SK-N-SH (cell line): ENCODE data around the gene CD300A. TPM values are rescaled to one million over a fixed set of nuclear protein-coding genes. Genes with fewer than 3 reads are reported as not detected.

ENCODE experiments used
- CTCF ChIA-PET: fragments of 300-600, 350-600 bp; formaldehyde crosslinking; extraction: SDS; loops from one replicate; lab custom pipeline; 2021; lab: Yijun Ruan, JAX
- POLR2A ChIA-PET: fragments of 350-600 bp; sonication (Branson Sonifier 250); formaldehyde crosslinking; extraction: SDS; loops from one replicate; lab custom pipeline; 2020; ENCODE audit warnings: antibody characterized with exemption, inconsistent platforms; lab: Yijun Ruan, JAX
- DNase-seq: peaks from one replicate; pipeline ENCODE4 v3.0.0; 2012
- H2AFZ ChIP-seq: fragments of 200-600 bp; sonication (generic); 2 replicates; pipeline ENCODE4 v1.8.1; 2016; ENCODE audit warnings: antibody characterized with exemption, mild to moderate bottlenecking, low read depth
- H3F3A ChIP-seq: fragments of 200-600 bp; sonication (generic); replicated peaks from 2 replicates; pipeline ENCODE3; 2016; ENCODE audit warnings: antibody characterized with exemption, mild to moderate bottlenecking; ENCODE audit not compliant: insufficient read depth
- H3K27ac ChIP-seq, 2 experiments: fragments of 200-500 bp in 1 of 2; fragments of 200-600 bp in 1 of 2; sonication (Bioruptor generic) in 1 of 2; sonication (generic), shearing (Covaris generic) in 1 of 2; 2 replicates each; pipeline versions ENCODE4 v1.5.1 to v1.6.1; 2014 to 2016; ENCODE audit warnings: low read depth in 2 of 2, inconsistent platforms in 1 of 2, low read length in 1 of 2, mild to moderate bottlenecking in 1 of 2, mixed read lengths in 1 of 2
- H3K27me3 ChIP-seq: fragments of 200-600 bp; sonication (generic), shearing (Covaris generic); 2 replicates; pipeline ENCODE4 v1.6.1; 2016; ENCODE audit warnings: mixed run types; ENCODE audit not compliant: insufficient read depth
- H3K36me3 ChIP-seq, 2 experiments: fragments of 200-500 bp in 1 of 2; fragments of 200-600 bp in 1 of 2; sonication (Bioruptor generic) in 1 of 2; sonication (generic) in 1 of 2; replicated peaks in 1 of 2; 2 replicates each; pipeline versions ENCODE3 to v1.5.1; 2014 to 2016; ENCODE audit warnings: low read length in 1 of 2, mild to moderate bottlenecking in 1 of 2; ENCODE audit not compliant: insufficient read depth in 2 of 2, control insufficient read depth in 1 of 2
- H3K4me1 ChIP-seq, 2 experiments: fragments of 200-500 bp in 1 of 2; fragments of 200-600 bp in 1 of 2; sonication (Bioruptor generic) in 1 of 2; sonication (generic), shearing (Covaris generic) in 1 of 2; 2 replicates each; pipeline versions ENCODE4 v1.5.1 to v1.6.1; 2014 to 2016; ENCODE audit warnings: low read depth in 1 of 2, low read length in 1 of 2, mixed run types in 1 of 2; ENCODE audit not compliant: insufficient read depth in 2 of 2, control insufficient read depth in 1 of 2
- H3K4me2 ChIP-seq: fragments of 200-600 bp; sonication (generic), shearing (Covaris generic); 2 replicates; pipeline ENCODE4 v1.6.1; 2017; ENCODE audit warnings: mixed run types
- H3K4me3 ChIP-seq, 2 experiments: fragments of 200-500 bp in 1 of 2; fragments of 200-600 bp in 1 of 2; sonication (Bioruptor generic) in 1 of 2; sonication (generic), shearing (Covaris generic) in 1 of 2; 2 replicates each; pipeline versions ENCODE4 v1.5.1 to v1.8.1; 2014 to 2016; ENCODE audit warnings: low read depth in 2 of 2, inconsistent platforms in 1 of 2, low read length in 1 of 2, mild to moderate bottlenecking in 1 of 2, mixed read lengths in 1 of 2, moderate library complexity in 1 of 2
- H3K79me2 ChIP-seq: fragments of 200-600 bp; sonication (generic); 2 replicates; pipeline ENCODE4 v1.8.1; 2017; ENCODE audit warnings: mild to moderate bottlenecking; ENCODE audit not compliant: insufficient read depth
- H3K9ac ChIP-seq: fragments of 200-600 bp; sonication (generic); 2 replicates; pipeline ENCODE4 v1.6.1; 2017; ENCODE audit warnings: mixed run types
- H3K9me2 ChIP-seq: fragments of 200-600 bp; sonication (generic); 2 replicates; pipeline ENCODE4 v1.6.1; 2017; ENCODE audit warnings: mixed run types
- H3K9me3 ChIP-seq: fragments of 200-600 bp; sonication (generic); 2 replicates; pipeline ENCODE4 v1.6.1; 2017; ENCODE audit warnings: mixed run types, mild to moderate bottlenecking, moderate library complexity
- H4K20me1 ChIP-seq: fragments of 200-600 bp; sonication (generic); 2 replicates; pipeline ENCODE4 v1.6.1; 2017; ENCODE audit warnings: mild to moderate bottlenecking, mixed run types; ENCODE audit not compliant: insufficient read depth
- CTCF ChIP-seq: fragments of 200-600 bp; sonication (generic); IDR thresholded peaks from 2 replicates; pipeline ENCODE4 v1.6.1; 2017; ENCODE audit warnings: antibody characterized with exemption, mild to moderate bottlenecking, moderate library complexity
- ELF1 ChIP-seq: IDR thresholded peaks from 2 replicates; pipeline ENCODE4 v1.4.0; 2012
- FOSL2 ChIP-seq: IDR thresholded peaks from 2 replicates; pipeline ENCODE4 v1.4.0; 2012; ENCODE audit warnings: low read depth, mild to moderate bottlenecking, moderate library complexity, borderline replicate concordance
- FOXJ3 ChIP-seq: sonication (generic); formaldehyde crosslinking; IDR thresholded peaks from 2 replicates; pipeline ENCODE4 v1.5.1; 2020; ENCODE audit warnings: mild to moderate bottlenecking, missing genetic modification reagents
- GABPA ChIP-seq: IDR thresholded peaks from 2 replicates; pipeline ENCODE4 v1.4.0; 2012; ENCODE audit warnings: low read depth, mild to moderate bottlenecking
- MAX ChIP-seq: IDR thresholded peaks from 2 replicates; pipeline ENCODE4 v1.4.0; 2012; ENCODE audit warnings: low read depth
- NFIC ChIP-seq: IDR thresholded peaks from 2 replicates; pipeline ENCODE4 v1.4.0; 2012; ENCODE audit warnings: borderline replicate concordance
- NRF1 ChIP-seq: IDR thresholded peaks from 2 replicates; pipeline ENCODE4 v1.6.1; 2012; ENCODE audit warnings: low read depth, mild to moderate bottlenecking, low read length
- POLR2AphosphoS5 ChIP-seq: IDR thresholded peaks from 2 replicates; pipeline ENCODE4 v1.6.1; 2012; ENCODE audit warnings: low read depth, low read length
- RAD21 ChIP-seq: IDR thresholded peaks from 2 replicates; pipeline ENCODE4 v1.6.1; 2012; ENCODE audit warnings: mild to moderate bottlenecking, low read length
- RCOR1 ChIP-seq: fragments of 150-350 bp; IDR thresholded peaks from 2 replicates; pipeline ENCODE4 v1.6.1; 2017; ENCODE audit warnings: antibody characterized with exemption, low read length
- RFX5 ChIP-seq: IDR thresholded peaks from 2 replicates; pipeline ENCODE4 v1.6.1; 2012; ENCODE audit warnings: mild to moderate bottlenecking, improper control_type of control experiment, low read length
- RXRA ChIP-seq: IDR thresholded peaks from 2 replicates; pipeline ENCODE4 v1.4.0; 2012; ENCODE audit warnings: low read depth, mild to moderate bottlenecking, borderline replicate concordance
- TCF12 ChIP-seq: IDR thresholded peaks from 2 replicates; pipeline ENCODE4 v1.4.0; 2012
- TEAD4 ChIP-seq: IDR thresholded peaks from 2 replicates; pipeline ENCODE4 v1.4.0; 2012; ENCODE audit warnings: mild to moderate bottlenecking, borderline replicate concordance; ENCODE audit not compliant: insufficient read depth
- USF1 ChIP-seq: IDR thresholded peaks from 2 replicates; pipeline ENCODE4 v1.4.0; 2012; ENCODE audit warnings: low read depth, borderline replicate concordance
- USF2 ChIP-seq: fragments of 150-350 bp; IDR thresholded peaks from 2 replicates; pipeline ENCODE4 v1.6.1; 2017; ENCODE audit warnings: antibody characterized with exemption, low read length, low read depth, borderline replicate concordance
- YY1 ChIP-seq: IDR thresholded peaks from 2 replicates; pipeline ENCODE4 v1.4.0; 2012; ENCODE audit warnings: low read depth, mild to moderate bottlenecking
- WGBS: methylation state at CpG from one replicate; pipeline ENCODE4 v1.1.6; 2017; ENCODE audit warnings: low lambda C conversion rate; 5-methylcytosine and 5-hydroxymethylcytosine counted together
- polyA plus RNA-seq, 3 experiments: library from polyadenylated mRNA; depleted of rRNA; stranded (reverse); fragments of >200 nt; gene quantifications; 2 replicates each; pipeline ENCODE4 v1.2.3, GENCODE V29; 2012

CD300A gene
- polyA plus RNA-seq, 1 of the 3 experiments (the other 2 are of a cell fraction), result not detected

GRCh38 chr17:74427048-74427762, 39.2 kb upstream of the CD300A start:
- Histone ChIP-seq H4K20me1 (no peaks in the 10 kb centered on the region), H2AFZ (no peak overlapping the region), H3K36me3 (no peaks in the 10 kb centered on the region), H3K27me3 (no peaks in the 10 kb centered on the region), H3K9ac (no peak overlapping the region), H3K9me3 (0 out of 2 replicates have a peak, but pooled peaks cover 3% of the 10 kb centered on the region), H3K4me1 (peaks cover 0 to 11% of the 10 kb centered on the region in 2 experiments; a peak in 1 of 4 replicates), H3K9me2 (no peaks in the 10 kb centered on the region), H3K4me2 (no peak overlapping the region), H3F3A (no peaks in the 10 kb centered on the region), H3K79me2 (no peaks in the 10 kb centered on the region), H3K4me3 (no peak overlapping the region), H3K27ac (no peak overlapping the region)
- TF ChIP-seq GABPA (no peak), POLR2AphosphoS5 (no peak), MAX (no peak), NFIC (no peak), USF2 (no peak), FOSL2 (no peak), YY1 (no peak), USF1 (no peak)
- no peak for DNase-seq
- CTCF ChIA-PET, result no interaction called here
- 50% methylated on average over 10 of the region's 10 CpGs for WGBS
- POLR2A ChIA-PET, result no interaction called here

GRCh38 chr17:74427763-74428153, 38.7 kb upstream of the CD300A start:
- Histone ChIP-seq H3K9ac (no peak overlapping the region), H3K79me2 (no peaks in the 10 kb centered on the region), H3K27me3 (no peaks in the 10 kb centered on the region), H3K4me2 (no peak overlapping the region), H4K20me1 (no peaks in the 10 kb centered on the region), H3K9me3 (0 out of 2 replicates have a peak, but pooled peaks cover 3% of the 10 kb centered on the region), H3K36me3 (no peaks in the 10 kb centered on the region), H3F3A (no peaks in the 10 kb centered on the region), H3K4me3 (no peak overlapping the region), H3K4me1 (peaks cover 0 to 11% of the 10 kb centered on the region in 2 experiments; a peak in 1 of 4 replicates), H2AFZ (no peak overlapping the region), H3K9me2 (no peaks in the 10 kb centered on the region), H3K27ac (no peak overlapping the region)
- 20% methylated on average over 6 of the region's 6 CpGs for WGBS
- ChIA-PET POLR2A (interaction anchor here (1.2 kb wide), 1 partner anchor 26 kb away, joined by 3 read pairs; no protein-coding TSS in a partner anchor), CTCF (interaction anchor here (1.3 kb wide), 1 partner anchor 129 kb away, joined by 4 read pairs; no protein-coding TSS in a partner anchor)
- no peak for DNase-seq
- TF ChIP-seq TEAD4 (no peak), GABPA (no peak), POLR2AphosphoS5 (no peak), YY1 (no peak), CTCF (no peak), RCOR1 (no peak), TCF12 (no peak), NFIC (no peak), FOXJ3 (no peak), ELF1 (no peak), FOSL2 (no peak), NRF1 (no peak), RAD21 (no peak), RXRA (no peak), RFX5 (no peak)
